Endothelial cell (in vitro differentiated cells): ENCODE measurements around the gene PPIL6. TPM values are rescaled to one million over a fixed set of nuclear protein-coding genes. Genes with fewer than 3 reads are reported as not detected.

ENCODE experiments used
- DNase-seq: peaks from one replicate; pipeline ENCODE4 v3.0.0; 2021; ENCODE audit warnings: low spot score
- H3K27ac Mint-ChIP-seq: one replicate; pipeline ENCODE4 v1.8.0; 2021; ENCODE audit warnings: mixed read lengths, inconsistent platforms; ENCODE audit not compliant: unreplicated experiment
- H3K27me3 Mint-ChIP-seq: one replicate; pipeline ENCODE4 v1.8.0; 2021; ENCODE audit warnings: mild to moderate bottlenecking, moderate library complexity, mixed read lengths, inconsistent platforms; ENCODE audit not compliant: unreplicated experiment
- H3K36me3 Mint-ChIP-seq: one replicate; pipeline ENCODE4 v1.8.0; 2021; ENCODE audit warnings: mild to moderate bottlenecking, low read depth, mixed read lengths, inconsistent platforms; ENCODE audit not compliant: unreplicated experiment
- H3K4me1 Mint-ChIP-seq: one replicate; pipeline ENCODE4 v1.8.0; 2021; ENCODE audit warnings: mild to moderate bottlenecking, mixed read lengths, inconsistent platforms; ENCODE audit not compliant: unreplicated experiment
- H3K4me3 Mint-ChIP-seq: one replicate; pipeline ENCODE4 v1.8.0; 2021; ENCODE audit warnings: mild to moderate bottlenecking, mixed read lengths, inconsistent platforms; ENCODE audit not compliant: unreplicated experiment
- H3K9me3 Mint-ChIP-seq: one replicate; pipeline ENCODE4 v1.8.0; 2021; ENCODE audit warnings: mixed read lengths, inconsistent platforms; ENCODE audit not compliant: unreplicated experiment
- CTCF ChIP-seq: fragments of 200-600 bp; sonication (generic); IDR thresholded peaks from one replicate; pipeline ENCODE4 v1.5.0; 2021; ENCODE audit warnings: antibody characterized with exemption; ENCODE audit not compliant: unreplicated experiment
- total RNA-seq: library from RNA; stranded (reverse); fragmentation: NEBNext Ultra II Directional; extraction: Animal tissue kit (Norgen Biotek cat#: 25700); gene quantifications from one replicate; pipeline ENCODE4 v1.2.1, GENCODE V29; 2021; ENCODE audit not compliant: unreplicated experiment

Gene PPIL6
- total RNA-seq, 1 donor from 2014 or later: 0.95 TPM

GRCh38 chr6:109453156-109453555 is 12.7 kb upstream of the PPIL6 start:
- H3K4me3 Mint-ChIP-seq: no peak overlapping the region
- peaks cover 5% of the 10 kb centered on the region for H3K36me3 Mint-ChIP-seq
- H3K27me3 Mint-ChIP-seq: peaks cover 17% of the 10 kb centered on the region
- no peak for DNase-seq
- no peaks in the 10 kb centered on the region for H3K9me3 Mint-ChIP-seq
- TF ChIP-seq CTCF: no peak
- H3K27ac Mint-ChIP-seq: no peak overlapping the region
- peaks cover 2% of the 10 kb centered on the region for H3K4me1 Mint-ChIP-seq

- Mint-ChIP-seq H3K36me3 (peaks cover 7% of the 10 kb centered on the region), H3K27me3 (peaks cover 19% of the 10 kb centered on the region), H3K9me3 (no peaks in the 10 kb centered on the region), H3K4me1 (peaks cover 2% of the 10 kb centered on the region), H3K27ac (no peak overlapping the region), H3K4me3 (no peak overlapping the region)
- no peak for DNase-seq
- no peak for TF ChIP-seq CTCF
Measured at GRCh38 chr6:109452181-109452580, 11.8 kb upstream of the PPIL6 start.

GRCh38 chr6:109451376-109451775 is 10.9 kb upstream of the PPIL6 start:
- TF ChIP-seq CTCF: no peak
- Mint-ChIP-seq H3K9me3 (no peaks in the 10 kb centered on the region), H3K4me1 (peaks cover 2% of the 10 kb centered on the region), H3K36me3 (peaks cover 10% of the 10 kb centered on the region), H3K27me3 (peaks cover 15% of the 10 kb centered on the region), H3K27ac (no peak overlapping the region), H3K4me3 (no peak overlapping the region)
- DNase-seq: no peak

GRCh38 chr6:109450801-109451200 is 10.4 kb upstream of the PPIL6 start:
- H3K4me3 Mint-ChIP-seq: no peak overlapping the region
- TF ChIP-seq CTCF: no peak
- peaks cover 14% of the 10 kb centered on the region for H3K36me3 Mint-ChIP-seq
- H3K27me3 Mint-ChIP-seq: peaks cover 16% of the 10 kb centered on the region
- peaks cover 2% of the 10 kb centered on the region for H3K4me1 Mint-ChIP-seq
- H3K27ac Mint-ChIP-seq: no peak overlapping the region
- no peak for DNase-seq
- no peaks in the 10 kb centered on the region for H3K9me3 Mint-ChIP-seq

GRCh38 chr6:109449795-109450673 is 9.6 kb upstream of the PPIL6 start:
- Mint-ChIP-seq H3K9me3 (no peaks in the 10 kb centered on the region), H3K4me1 (no peaks in the 10 kb centered on the region), H3K27me3 (peaks cover 14% of the 10 kb centered on the region), H3K36me3 (peaks cover 17% of the 10 kb centered on the region), H3K27ac (no peak overlapping the region), H3K4me3 (no peak overlapping the region)
- DNase-seq: no peak
- TF ChIP-seq CTCF: no peak
